Skeletal muscle tissue (tissue), 4 donors: Measurements from ENCODE around the gene MTMR12. TPM values are rescaled to one million over a fixed set of nuclear protein-coding genes. Genes with fewer than 3 reads are reported as not detected.
"Not testable (repeated sequence)": the region's sequence is repeated elsewhere in the genome, so short reads cannot be mapped to it uniquely, and the experiment has no call there.

ENCODE experiments used
- H3K27ac ChIP-seq: one replicate; pipeline ENCODE4 v1.7.0; 2013; ENCODE audit warnings: mild to moderate bottlenecking, low read depth, low read length, inconsistent platforms
- H3K27me3 ChIP-seq, 3 donors: one replicate each; pipeline ENCODE4 v1.7.0; 2013; ENCODE audit warnings: low read length in 3 of 3; ENCODE audit not compliant: control insufficient read depth in 3 of 3, insufficient read depth in 3 of 3
- H3K36me3 ChIP-seq, 3 donors: one replicate each; pipeline ENCODE4 v1.7.0; 2013; ENCODE audit warnings: low read length in 3 of 3; ENCODE audit not compliant: control insufficient read depth in 3 of 3, insufficient read depth in 3 of 3
- H3K4me1 ChIP-seq, 3 donors: one replicate each; pipeline ENCODE4 v1.7.0; 2013; ENCODE audit warnings: low read length in 3 of 3, mild to moderate bottlenecking in 3 of 3; ENCODE audit not compliant: control insufficient read depth in 3 of 3, insufficient read depth in 3 of 3
- H3K4me3 ChIP-seq, 3 donors: one replicate each; pipeline ENCODE4 v1.7.0; 2013; ENCODE audit warnings: low read length in 3 of 3
- H3K9ac ChIP-seq, 3 donors: one replicate each; pipeline ENCODE4 v1.7.0; 2013; ENCODE audit warnings: low read length in 3 of 3, mild to moderate bottlenecking in 3 of 3, moderate library complexity in 2 of 3, low read depth in 1 of 3
- H3K9me3 ChIP-seq, 3 donors: one replicate each; pipeline ENCODE4 v1.7.0; 2013; ENCODE audit warnings: low read length in 3 of 3; ENCODE audit not compliant: control insufficient read depth in 3 of 3
- total RNA-seq: library from RNA; depleted of rRNA; stranded (reverse); fragments of >200 nt; gene quantifications from one replicate; pipeline ENCODE4 v1.2.3, GENCODE V29; 2014
- donor health status: Osteomylitis.

The MTMR12 gene
- total RNA-seq, 1 donor from 2014 or later, result 15.1 TPM

DNA sequence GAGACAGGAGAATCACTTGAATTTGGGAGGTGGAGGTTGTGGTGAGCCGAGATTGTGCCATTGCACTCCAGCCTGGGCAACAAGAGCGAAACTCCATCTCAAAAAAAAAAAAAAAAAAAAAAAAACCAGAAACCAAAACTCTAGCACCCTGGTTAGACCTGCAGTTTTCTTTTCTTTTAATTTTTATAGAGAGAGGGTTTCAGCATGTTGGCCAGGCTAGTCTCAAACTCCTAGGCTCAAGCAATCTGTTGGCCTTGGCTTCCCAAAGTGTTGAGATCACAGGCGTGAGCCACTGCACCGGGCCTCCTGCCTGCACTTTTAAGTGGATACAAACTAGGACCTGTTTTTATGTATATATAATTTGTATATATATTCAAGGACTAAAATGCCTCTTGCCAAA, 12.9 kb upstream of the MTMR12 start:
- Histone ChIP-seq H3K9me3 (peaks cover 0 to 2% (median 0%) of the 10 kb centered on the region in 3 donors), H3K27ac (no peak overlapping the region), H3K27me3 (no peaks in the 10 kb centered on the region), H3K36me3 (no peaks in the 10 kb centered on the region), H3K4me3 (no peak overlapping the region), H3K4me1 (peaks cover 0 to 8% (median 3%) of the 10 kb centered on the region in 3 donors), H3K9ac (no peak overlapping the region)

- no peaks in the 10 kb centered on the region for H3K27me3 ChIP-seq
- no peak overlapping the region for H3K27ac ChIP-seq
- H3K4me1 ChIP-seq, result peaks cover 0 to 8% (median 3%) of the 10 kb centered on the region in 3 donors
- no peaks in the 10 kb centered on the region for H3K36me3 ChIP-seq
- H3K9me3 ChIP-seq, result peaks cover 0 to 2% (median 0%) of the 10 kb centered on the region in 3 donors
- peak overlapping the region in 1 of 3 donors; percentile 20 for H3K9ac ChIP-seq
- H3K4me3 ChIP-seq, result no peak overlapping the region
These were observed 12.3 kb upstream of the MTMR12 start for GRCh38 chr5:32325062-32325461.

DNA sequence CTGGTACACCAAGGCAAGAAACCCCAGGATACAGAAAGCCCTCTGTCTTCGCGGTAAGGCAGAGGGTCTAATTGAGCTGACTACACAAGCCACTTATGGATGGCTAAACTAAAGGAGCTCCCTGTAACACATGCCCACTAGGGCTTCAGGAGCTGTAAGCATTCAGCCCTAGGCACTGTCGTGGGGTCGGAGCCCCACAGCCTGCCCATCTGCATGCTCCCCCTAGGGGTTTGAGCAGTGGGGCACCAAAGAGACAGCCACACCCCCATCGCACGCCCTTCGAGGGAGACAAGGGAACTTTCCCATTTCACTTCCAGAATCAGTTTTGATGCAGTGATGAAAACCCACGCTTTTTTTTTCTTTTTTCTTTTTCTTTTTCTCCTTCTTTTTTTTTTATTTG, 11.0 kb upstream of the MTMR12 start:
- Histone ChIP-seq H3K4me3 (no peak overlapping the region), H3K9me3 (peaks cover 0 to 2% (median 0%) of the 10 kb centered on the region in 3 donors), H3K36me3 (no peaks in the 10 kb centered on the region), H3K27ac (no peak overlapping the region), H3K9ac (no peak overlapping the region), H3K27me3 (no peaks in the 10 kb centered on the region), H3K4me1 (peaks cover 0 to 3% (median 3%) of the 10 kb centered on the region in 3 donors)

DNA sequence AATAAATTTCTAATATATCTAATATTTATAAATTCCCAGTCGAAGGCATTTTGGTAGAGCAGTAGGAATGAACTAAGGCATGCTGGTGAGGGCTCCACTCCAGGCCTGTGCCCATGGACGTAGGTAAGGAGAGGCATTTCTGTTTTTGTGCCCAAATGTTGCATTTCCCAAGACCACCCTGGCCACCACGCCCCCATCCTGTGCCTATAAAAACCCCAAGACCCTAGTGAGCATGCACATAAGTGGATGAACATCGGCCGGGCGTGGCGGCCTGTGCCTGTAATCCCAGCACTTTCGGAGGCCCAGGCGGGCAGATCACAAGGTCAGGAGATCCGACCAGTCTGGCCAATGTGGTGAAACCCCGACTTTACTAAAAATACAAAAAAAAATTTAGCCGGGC, 10.1 kb upstream of the MTMR12 start:
- peaks cover 0 to 2% (median 0%) of the 10 kb centered on the region in 3 donors for H3K9me3 ChIP-seq
- H3K36me3 ChIP-seq, result no peaks in the 10 kb centered on the region
- H3K9ac ChIP-seq, result no peak overlapping the region
- H3K27me3 ChIP-seq, result no peaks in the 10 kb centered on the region
- no peak overlapping the region for H3K4me3 ChIP-seq
- peaks cover 0 to 3% (median 3%) of the 10 kb centered on the region in 3 donors for H3K4me1 ChIP-seq
- no peak overlapping the region for H3K27ac ChIP-seq

GRCh38 chr5:32321787-32322186, 9.0 kb upstream of the MTMR12 start:
- not testable (repeated sequence) for H3K4me3 ChIP-seq, H3K4me1 ChIP-seq, H3K9ac ChIP-seq

GRCh38 chr5:32320576-32320975, 7.8 kb upstream of the MTMR12 start:
- H3K27me3 ChIP-seq, result no peaks in the 10 kb centered on the region
- H3K9ac ChIP-seq, result no peak overlapping the region

More at GRCh38 chr5:32321787-32322186, 9.0 kb upstream of the MTMR12 start:
- not testable (repeated sequence) for H3K9me3 ChIP-seq, H3K27me3 ChIP-seq, H3K27ac ChIP-seq, H3K36me3 ChIP-seq

GRCh38 chr5:32319926-32320543, 7.3 kb upstream of the MTMR12 start:
- no peak overlapping the region for H3K9ac ChIP-seq
- H3K4me3 ChIP-seq, result no peak overlapping the region
- no peaks in the 10 kb centered on the region for H3K36me3 ChIP-seq
- H3K27ac ChIP-seq, result no peak overlapping the region
- H3K27me3 ChIP-seq, result no peaks in the 10 kb centered on the region
- H3K4me1 ChIP-seq, result peaks cover 0 to 2% (median 1%) of the 10 kb centered on the region in 3 donors
- H3K9me3 ChIP-seq, result peaks cover 0 to 2% (median 0%) of the 10 kb centered on the region in 3 donors

More at GRCh38 chr5:32320576-32320975, 7.8 kb upstream of the MTMR12 start:
- Histone ChIP-seq H3K27ac (no peak overlapping the region), H3K4me3 (no peak overlapping the region), H3K36me3 (no peaks in the 10 kb centered on the region), H3K4me1 (peaks cover 0 to 3% (median 3%) of the 10 kb centered on the region in 3 donors), H3K9me3 (peaks cover 0 to 2% (median 0%) of the 10 kb centered on the region in 3 donors)

DNA sequence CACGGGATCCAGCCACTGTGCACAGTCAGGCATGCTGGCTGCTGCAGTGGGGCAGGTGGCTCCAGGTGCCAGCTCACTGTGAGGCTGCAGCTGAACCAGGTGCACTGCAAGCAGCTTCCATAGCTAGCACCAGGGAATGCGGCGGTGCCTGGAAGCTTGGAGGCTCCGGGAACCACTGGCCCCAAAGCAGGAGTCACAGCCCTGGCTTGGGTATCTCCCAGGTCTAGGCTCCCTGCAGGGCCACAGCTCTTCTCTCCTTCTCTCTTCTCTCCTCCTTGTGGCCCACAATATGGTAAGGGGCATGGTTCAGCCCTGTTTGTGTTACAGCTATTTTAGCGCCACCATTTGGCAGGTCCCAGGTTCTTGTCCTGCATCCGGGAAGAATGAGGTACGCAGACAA, 6.7 kb upstream of the MTMR12 start:
- Histone ChIP-seq H3K9me3 (peaks cover 0 to 2% (median 0%) of the 10 kb centered on the region in 3 donors), H3K36me3 (no peaks in the 10 kb centered on the region), H3K9ac (no peak overlapping the region), H3K27me3 (no peaks in the 10 kb centered on the region), H3K4me3 (no peak overlapping the region), H3K27ac (no peak overlapping the region), H3K4me1 (no peaks in the 10 kb centered on the region)

DNA sequence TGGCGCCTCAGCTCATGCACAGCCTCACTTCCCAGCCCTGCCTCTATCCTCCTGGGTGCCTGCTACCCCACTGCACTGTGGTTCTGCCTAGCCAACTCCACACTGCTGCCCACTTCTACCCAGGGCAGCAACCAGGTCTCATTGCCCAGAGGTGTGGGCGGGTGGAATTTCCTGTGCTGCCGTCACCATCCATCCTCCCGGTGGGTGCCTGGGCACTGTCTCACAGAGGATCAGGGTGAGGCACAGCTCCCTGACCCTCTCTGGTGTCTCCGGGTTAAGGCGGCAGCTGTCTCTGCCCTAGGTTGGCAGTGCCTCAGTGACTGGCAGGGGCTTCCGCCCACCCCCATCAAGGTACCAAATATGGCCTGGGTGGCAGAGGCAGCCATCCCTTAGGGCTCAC, 4.3 kb upstream of the MTMR12 start:
- no peak overlapping the region for H3K4me3 ChIP-seq
- no peak overlapping the region for H3K27ac ChIP-seq
- no peak overlapping the region for H3K9ac ChIP-seq
- H3K27me3 ChIP-seq, result no peaks in the 10 kb centered on the region
- no peaks in the 10 kb centered on the region for H3K36me3 ChIP-seq
- H3K4me1 ChIP-seq, result peaks cover under 1 to 3% (median under 1%) of the 10 kb centered on the region in 3 donors
- H3K9me3 ChIP-seq, result peaks cover 0 to 2% (median 0%) of the 10 kb centered on the region in 3 donors

DNA sequence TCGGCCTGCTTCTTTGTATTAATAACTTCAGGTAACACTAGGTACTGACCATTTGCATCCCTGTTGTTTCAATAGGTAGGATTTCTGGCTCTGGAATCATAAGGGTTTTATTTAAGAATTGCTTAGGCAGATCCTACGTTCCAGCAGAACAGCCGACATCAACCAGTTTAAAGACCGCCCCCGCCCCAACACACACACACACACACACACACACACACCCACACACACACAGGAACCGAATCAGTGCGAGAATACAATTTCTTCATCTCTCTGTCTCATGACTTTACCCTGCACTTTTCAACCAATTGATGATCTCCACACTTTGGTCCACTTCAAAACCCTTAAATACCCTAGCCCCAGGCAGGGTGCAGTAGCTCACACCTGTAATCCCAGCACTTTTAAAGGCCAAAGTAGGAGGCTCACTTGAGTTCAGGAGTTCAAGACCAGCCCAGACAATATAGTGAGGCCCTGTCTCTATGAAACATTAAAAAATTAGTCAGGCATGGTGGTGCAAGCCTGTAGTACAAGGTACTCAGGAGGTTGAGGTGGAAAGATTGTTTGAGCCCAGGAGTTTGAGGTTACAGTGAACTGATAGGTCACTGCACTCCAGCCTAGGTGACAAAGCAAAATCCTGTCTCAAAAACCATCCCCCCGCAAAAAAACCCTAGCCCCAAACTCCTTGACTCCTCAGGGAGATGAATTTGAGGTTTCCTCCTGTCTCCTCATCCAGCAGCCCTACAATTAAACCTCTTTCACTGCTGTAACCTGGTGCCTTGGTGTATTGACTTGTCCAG, 2.7 kb upstream of the MTMR12 start:
- Histone ChIP-seq H3K27me3 (no peaks in the 10 kb centered on the region), H3K9me3 (no peaks in the 10 kb centered on the region)

More for the DNA sequence above, 2.7 kb upstream of the MTMR12 start:
- H3K4me1 ChIP-seq, result peaks cover 9 to 13% (median 11%) of the 10 kb centered on the region in 3 donors
- no peak overlapping the region for H3K27ac ChIP-seq
- H3K4me3 ChIP-seq, result no peak overlapping the region
- H3K9ac ChIP-seq, result no peak overlapping the region
- H3K36me3 ChIP-seq, result no peaks in the 10 kb centered on the region
